BE2C (cell line): ENCODE measurements around the gene GALP. TPM values are rescaled to one million over a fixed set of nuclear protein-coding genes. Genes with fewer than 3 reads are reported as not detected.
"Not testable (repeated sequence)": the region's sequence is repeated elsewhere in the genome, so short reads cannot be mapped to it uniquely, and the experiment has no call there.

ENCODE experiments used
- DNase-seq: peaks from one replicate; pipeline ENCODE4 v3.0.0-alpha.2; 2020
- H3K27me3 ChIP-seq: fragments of 250-450 bp; sonication (Bioruptor Pico); 2 replicates; pipeline ENCODE4 v1.5.1; 2020; ENCODE audit warnings: mild to moderate bottlenecking
- H3K36me3 ChIP-seq: fragments of 250-450 bp; sonication (Bioruptor Pico); 2 replicates; pipeline ENCODE4 v1.5.1; 2020; ENCODE audit warnings: mild to moderate bottlenecking
- H3K4me1 ChIP-seq: fragments of 250-450 bp; sonication (Bioruptor Pico); 2 replicates; pipeline ENCODE4 v1.5.1; 2020
- H3K4me3 ChIP-seq: 2 replicates; pipeline ENCODE4 v1.5.1; 2011; ENCODE audit warnings: low read depth, low read length
- H3K9me3 ChIP-seq: fragments of 250-450 bp; sonication (Bioruptor Pico); 2 replicates; pipeline ENCODE4 v1.5.1; 2020
- polyA plus RNA-seq: library from polyadenylated mRNA; unstranded; fragments of >200 nt; gene quantifications from one replicate; pipeline ENCODE4 v1.2.1, GENCODE V29; 2012; ENCODE audit warnings: low read depth, missing spikeins; ENCODE audit not compliant: insufficient read length, insufficient read depth
- TF ChIP-seq, protein P1 (sequence below): IDR thresholded peaks from 2 replicates; pipeline ENCODE4 v1.5.1; 2012; ENCODE audit warnings: mild to moderate bottlenecking, low read depth, low read length

GALP gene
- polyA plus RNA-seq = not detected

DNA sequence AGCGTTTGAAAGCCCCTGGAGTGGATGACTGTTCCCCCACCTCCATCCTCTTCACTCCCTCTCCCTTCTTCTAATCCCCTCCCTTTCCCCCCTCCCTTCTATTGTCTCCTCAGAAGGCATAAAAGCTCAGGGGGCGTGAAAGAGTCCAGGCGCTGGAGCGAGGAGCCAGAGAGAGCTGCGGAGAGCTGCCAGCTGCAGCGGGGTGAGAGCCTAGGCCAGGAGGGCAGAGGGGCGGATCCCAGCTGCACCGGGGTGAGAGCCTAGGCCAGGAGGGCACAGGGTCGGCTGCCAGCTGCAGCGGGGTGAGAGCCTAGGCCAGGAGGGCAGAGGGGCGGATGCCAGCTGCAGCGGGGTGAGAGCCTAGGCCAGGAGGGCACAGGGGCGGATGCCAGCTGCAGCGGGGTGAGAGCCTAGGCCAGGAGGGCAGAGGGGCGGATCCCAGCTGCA lies at the start of gene GALP:
Gene GALP (plus strand): TSS at position 148 of the 447 bp plus-strand sequence. CDS start 1,101 bp downstream, outside the sequence.
- not testable (repeated sequence) for H3K4me3 ChIP-seq, H3K36me3 ChIP-seq, H3K9me3 ChIP-seq, DNase-seq, H3K4me1 ChIP-seq
- H3K27me3 ChIP-seq = peaks cover 22% of the 10 kb centered on the region

DNA sequence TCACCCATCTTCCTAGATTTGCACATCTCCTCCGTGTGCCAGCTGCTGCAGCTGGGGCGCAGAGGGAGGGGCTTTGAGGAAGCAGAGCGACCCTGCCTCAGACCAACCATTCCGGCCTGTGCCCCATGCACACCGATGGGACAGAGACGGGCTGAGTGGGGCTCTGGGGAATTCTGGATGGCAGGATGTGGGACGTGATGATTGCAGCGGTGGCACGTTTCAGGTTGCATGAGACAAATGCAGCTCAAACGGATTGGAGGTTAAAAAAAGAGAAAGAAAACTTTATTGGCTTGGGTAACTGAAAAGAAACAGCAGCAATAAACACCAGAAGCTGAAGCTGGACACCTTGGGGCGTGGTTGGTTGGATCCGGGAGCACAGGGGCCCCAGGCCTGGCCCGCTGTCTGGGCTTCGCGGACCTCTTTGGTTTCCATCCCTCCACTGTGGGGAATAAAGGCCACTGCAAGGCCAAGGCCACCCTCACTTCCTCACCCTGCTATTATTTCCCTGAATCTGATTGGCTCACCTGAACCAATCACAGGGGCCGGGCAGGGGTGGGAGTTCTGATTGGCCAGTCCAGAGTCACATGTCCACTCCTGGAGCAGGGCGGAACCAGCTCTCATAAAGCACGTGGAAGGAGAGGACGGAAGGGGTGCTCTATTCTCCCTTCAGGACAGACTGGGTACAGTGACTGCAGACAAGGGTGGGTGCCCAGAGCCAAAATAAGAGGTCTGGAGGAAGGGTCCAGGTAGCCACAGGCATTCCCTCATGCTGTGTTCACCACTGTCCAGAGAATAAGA lies 48.6 kb upstream of the GALP start:
- TF ChIP-seq, protein P1, sequence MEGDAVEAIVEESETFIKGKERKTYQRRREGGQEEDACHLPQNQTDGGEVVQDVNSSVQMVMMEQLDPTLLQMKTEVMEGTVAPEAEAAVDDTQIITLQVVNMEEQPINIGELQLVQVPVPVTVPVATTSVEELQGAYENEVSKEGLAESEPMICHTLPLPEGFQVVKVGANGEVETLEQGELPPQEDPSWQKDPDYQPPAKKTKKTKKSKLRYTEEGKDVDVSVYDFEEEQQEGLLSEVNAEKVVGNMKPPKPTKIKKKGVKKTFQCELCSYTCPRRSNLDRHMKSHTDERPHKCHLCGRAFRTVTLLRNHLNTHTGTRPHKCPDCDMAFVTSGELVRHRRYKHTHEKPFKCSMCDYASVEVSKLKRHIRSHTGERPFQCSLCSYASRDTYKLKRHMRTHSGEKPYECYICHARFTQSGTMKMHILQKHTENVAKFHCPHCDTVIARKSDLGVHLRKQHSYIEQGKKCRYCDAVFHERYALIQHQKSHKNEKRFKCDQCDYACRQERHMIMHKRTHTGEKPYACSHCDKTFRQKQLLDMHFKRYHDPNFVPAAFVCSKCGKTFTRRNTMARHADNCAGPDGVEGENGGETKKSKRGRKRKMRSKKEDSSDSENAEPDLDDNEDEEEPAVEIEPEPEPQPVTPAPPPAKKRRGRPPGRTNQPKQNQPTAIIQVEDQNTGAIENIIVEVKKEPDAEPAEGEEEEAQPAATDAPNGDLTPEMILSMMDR = no peak
- H3K4me3 ChIP-seq = no peak overlapping the region
- DNase-seq = peak; percentile 36
- no peaks in the 10 kb centered on the region for H3K27me3 ChIP-seq
- H3K36me3 ChIP-seq = no peaks in the 10 kb centered on the region
- H3K9me3 ChIP-seq = no peaks in the 10 kb centered on the region; the same call in 1 of the 2 replicates
- no peaks in the 10 kb centered on the region; the same call in 1 of the 2 replicates for H3K4me1 ChIP-seq

DNA sequence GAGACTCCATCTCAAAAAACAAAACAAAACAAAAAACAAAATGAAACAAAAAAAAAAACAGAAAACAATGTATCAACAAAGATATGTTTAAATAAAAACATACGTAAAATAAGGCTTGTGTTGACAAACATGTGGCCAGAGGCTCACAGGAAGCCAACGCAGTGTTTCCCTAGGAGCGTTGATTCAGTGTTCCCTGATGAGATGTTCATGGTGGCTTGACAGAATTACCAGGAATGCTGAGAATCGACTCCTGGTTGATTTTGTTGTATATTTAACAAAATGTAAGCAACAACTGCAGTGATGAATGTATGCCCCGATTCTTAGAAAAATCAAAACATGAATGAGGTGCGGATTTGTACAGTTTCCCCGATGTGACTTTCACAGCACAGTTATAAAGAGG lies 45.8 kb upstream of the GALP start:
- H3K4me3 ChIP-seq = no peak overlapping the region
- no peaks in the 10 kb centered on the region for H3K27me3 ChIP-seq
- no peaks in the 10 kb centered on the region; the same call in 1 of the 2 replicates for H3K9me3 ChIP-seq
- no peaks in the 10 kb centered on the region for H3K36me3 ChIP-seq
- H3K4me1 ChIP-seq = peaks cover 11% of the 10 kb centered on the region
- TF ChIP-seq, protein P1 = no peak
- DNase-seq = no peak

DNA sequence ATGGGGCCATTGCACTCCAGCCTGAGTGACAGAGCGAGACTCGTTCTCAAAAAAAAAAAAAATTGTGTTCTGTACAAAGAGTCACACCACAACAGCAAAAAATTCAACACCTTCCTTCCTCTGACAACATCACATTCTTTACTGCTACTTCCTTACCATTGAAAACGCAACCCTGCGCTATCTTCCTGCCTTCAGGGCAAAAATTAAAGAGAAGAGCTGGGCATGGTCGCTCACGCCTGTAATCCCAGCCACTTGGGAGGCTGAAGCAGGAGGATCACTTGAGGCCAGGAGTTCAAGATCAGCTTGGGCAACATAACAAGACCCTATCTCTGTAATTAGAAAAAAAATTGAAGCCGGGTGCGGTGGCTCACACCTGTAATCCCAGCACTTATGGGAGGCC lies 44.2 kb upstream of the GALP start:
- DNase-seq = no peak
- Histone ChIP-seq H3K9me3 (no peaks in the 10 kb centered on the region; the same call in 1 of the 2 replicates), H3K36me3 (no peaks in the 10 kb centered on the region), H3K27me3 (no peaks in the 10 kb centered on the region), H3K4me3 (no peak overlapping the region), H3K4me1 (peaks cover 15% of the 10 kb centered on the region)
- TF ChIP-seq, protein P1 = no peak

DNA sequence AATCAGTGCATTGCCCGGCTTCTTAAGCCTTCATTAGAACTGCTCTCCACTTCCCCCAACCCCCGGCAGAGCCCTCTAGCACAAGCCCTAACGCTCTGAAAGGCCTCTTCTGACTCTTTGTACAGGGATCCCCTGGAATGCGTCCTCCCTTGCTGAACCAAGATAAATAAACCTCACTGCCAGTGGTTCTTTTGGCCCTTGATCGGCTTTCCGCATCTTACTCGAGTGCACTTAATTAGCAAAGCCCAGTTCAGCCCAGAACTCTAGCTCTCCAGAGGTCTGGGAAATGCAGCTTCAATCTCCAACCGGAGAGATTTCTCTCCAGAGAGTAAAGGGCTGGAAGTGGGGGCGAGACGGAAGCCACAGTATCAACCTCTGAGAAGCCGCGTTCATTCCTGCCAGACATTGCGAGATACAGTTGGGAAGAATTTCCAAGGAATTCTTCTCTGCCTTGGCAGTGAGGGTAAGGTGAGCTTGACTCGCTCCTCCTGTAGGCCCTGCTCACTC lies 43.4 kb upstream of the GALP start:
- Histone ChIP-seq H3K36me3 (no peaks in the 10 kb centered on the region), H3K4me3 (no peak overlapping the region), H3K9me3 (no peaks in the 10 kb centered on the region; the same call in 1 of the 2 replicates), H3K4me1 (peaks cover 15% of the 10 kb centered on the region), H3K27me3 (no peaks in the 10 kb centered on the region)
- TF ChIP-seq, protein P1 = no peak
- DNase-seq = no peak

DNA sequence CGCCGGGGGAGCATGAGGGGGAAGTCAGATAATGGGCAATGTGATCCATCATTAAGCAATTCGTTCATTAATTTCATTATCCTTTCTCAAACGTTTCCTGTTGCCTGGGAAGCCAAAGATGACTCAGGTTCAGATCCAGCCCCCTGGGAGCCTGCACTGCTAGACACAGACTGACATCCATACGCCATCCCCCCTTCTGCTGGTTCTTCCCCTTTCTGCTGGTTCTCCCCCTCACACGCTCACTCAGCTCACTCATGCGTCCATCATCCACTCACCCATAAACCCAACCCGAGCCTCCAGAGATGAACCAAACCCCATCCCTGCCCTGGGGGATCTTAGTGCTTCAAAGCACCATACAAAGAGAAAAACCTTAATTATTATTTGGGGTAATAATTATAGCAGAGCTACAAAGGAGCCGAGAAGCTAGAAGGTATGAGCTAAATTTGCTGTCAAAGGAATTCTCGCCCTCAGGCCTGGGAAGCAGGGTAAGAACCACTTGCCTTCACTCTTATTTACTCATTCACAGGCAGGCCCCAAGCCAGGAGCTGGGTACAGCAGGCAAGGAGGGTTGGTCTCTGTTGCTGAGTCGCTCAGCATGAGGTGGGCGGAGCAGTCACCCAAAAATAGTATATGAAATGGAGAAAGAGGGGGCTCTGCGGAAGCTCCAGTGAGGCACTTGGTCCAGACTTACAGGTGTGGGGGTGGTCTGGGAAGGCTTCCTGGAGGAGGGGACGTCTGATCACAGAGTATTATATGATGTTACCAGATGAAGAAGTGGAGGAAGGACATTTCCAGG lies 41.8 kb upstream of the GALP start:
- TF ChIP-seq, protein P1 = no peak
- Histone ChIP-seq H3K4me1 (peaks cover 15% of the 10 kb centered on the region), H3K4me3 (peak overlapping the region; percentile 2; the same call in 1 of the 2 replicates), H3K36me3 (no peaks in the 10 kb centered on the region), H3K27me3 (no peaks in the 10 kb centered on the region), H3K9me3 (no peaks in the 10 kb centered on the region)
- peak; percentile 88 for DNase-seq
